ENCODE data around the gene CPAMD8.

GRCh38 chr19:16861834-16862233, 164.8 kb downstream of the CPAMD8 start:
- TF ChIP-seq, protein P1, sequence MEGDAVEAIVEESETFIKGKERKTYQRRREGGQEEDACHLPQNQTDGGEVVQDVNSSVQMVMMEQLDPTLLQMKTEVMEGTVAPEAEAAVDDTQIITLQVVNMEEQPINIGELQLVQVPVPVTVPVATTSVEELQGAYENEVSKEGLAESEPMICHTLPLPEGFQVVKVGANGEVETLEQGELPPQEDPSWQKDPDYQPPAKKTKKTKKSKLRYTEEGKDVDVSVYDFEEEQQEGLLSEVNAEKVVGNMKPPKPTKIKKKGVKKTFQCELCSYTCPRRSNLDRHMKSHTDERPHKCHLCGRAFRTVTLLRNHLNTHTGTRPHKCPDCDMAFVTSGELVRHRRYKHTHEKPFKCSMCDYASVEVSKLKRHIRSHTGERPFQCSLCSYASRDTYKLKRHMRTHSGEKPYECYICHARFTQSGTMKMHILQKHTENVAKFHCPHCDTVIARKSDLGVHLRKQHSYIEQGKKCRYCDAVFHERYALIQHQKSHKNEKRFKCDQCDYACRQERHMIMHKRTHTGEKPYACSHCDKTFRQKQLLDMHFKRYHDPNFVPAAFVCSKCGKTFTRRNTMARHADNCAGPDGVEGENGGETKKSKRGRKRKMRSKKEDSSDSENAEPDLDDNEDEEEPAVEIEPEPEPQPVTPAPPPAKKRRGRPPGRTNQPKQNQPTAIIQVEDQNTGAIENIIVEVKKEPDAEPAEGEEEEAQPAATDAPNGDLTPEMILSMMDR (IDR thresholded peaks at IDR 0.05; ENCODE audit: poor library complexity) = no peak
- no peak for TF ChIP-seq EZH2 (IDR thresholded peaks at IDR 0.05; ENCODE audit: borderline replicate concordance)
